HG02763 (cell line): ENCODE results near the gene RIMS3.
"Not testable (repeated sequence)": the region's sequence is repeated elsewhere in the genome, so short reads cannot be mapped to it uniquely, and the experiment has no call there.

Experiments
- ATAC-seq: cut with Tn5 transposase; IDR thresholded peaks from one replicate; pipeline ENCODE4 v1.9.1; 2021; ENCODE audit warnings: mild to moderate bottlenecking, moderate library complexity; ENCODE audit not compliant: unreplicated experiment

The RIMS3 gene

GRCh38 chr1:40633523-40633922, 32.0 kb downstream of the RIMS3 start:
- no peak for ATAC-seq

GRCh38 chr1:40630488-40631223, 34.8 kb downstream of the RIMS3 start:
- ATAC-seq, result no peak

- not testable (repeated sequence) for ATAC-seq
Measured at GRCh38 chr1:40629546-40629945, 35.9 kb downstream of the RIMS3 start.

- no peak for ATAC-seq
Measured at GRCh38 chr1:40628903-40629292, 36.6 kb downstream of the RIMS3 start.

- no peak for ATAC-seq
Measured at GRCh38 chr1:40627987-40628902, 37.2 kb downstream of the RIMS3 start.

GRCh38 chr1:40626383-40626770, 39.1 kb downstream of the RIMS3 start:
- no peak for ATAC-seq

GRCh38 chr1:40625476-40626382, 39.8 kb downstream of the RIMS3 start:
- ATAC-seq, result no peak

GRCh38 chr1:40625076-40625475, 40.4 kb downstream of the RIMS3 start:
- ATAC-seq, result no peak

- no peak for ATAC-seq
Measured at GRCh38 chr1:40622936-40623629, 42.4 kb downstream of the RIMS3 start.

GRCh38 chr1:40621821-40622450, 43.5 kb downstream of the RIMS3 start:
- no peak for ATAC-seq

- no peak for ATAC-seq
Measured at GRCh38 chr1:40620586-40621210, 44.8 kb downstream of the RIMS3 start.

- no peak for ATAC-seq
Measured at GRCh38 chr1:40620150-40620549, 45.3 kb downstream of the RIMS3 start.

GRCh38 chr1:40618108-40618507, 47.4 kb downstream of the RIMS3 start:
- no peak for ATAC-seq

- ATAC-seq, result no peak
Measured at GRCh38 chr1:40612345-40612831, 53.1 kb downstream of the RIMS3 start.

GRCh38 chr1:40610156-40610555, 55.3 kb downstream of the RIMS3 start:
- ATAC-seq, result no peak

- no peak for ATAC-seq
Measured at GRCh38 chr1:40607921-40608320, 57.6 kb downstream of the RIMS3 start.

GRCh38 chr1:40606978-40607377, 58.5 kb downstream of the RIMS3 start:
- ATAC-seq, result no peak

GRCh38 chr1:40606194-40606593, 59.3 kb downstream of the RIMS3 start:
- ATAC-seq, result no peak

- no peak for ATAC-seq
Measured at GRCh38 chr1:40599926-40600325, 65.6 kb downstream of the RIMS3 start.
